HG02938 (cell line): ENCODE data around the gene KRTAP4-12.
"Not testable (repeated sequence)": the region's sequence is repeated elsewhere in the genome, so short reads cannot be mapped to it uniquely, and the experiment has no call there.

Source experiments
- ATAC-seq: cut with Tn5 transposase; IDR thresholded peaks from one replicate; pipeline ENCODE4 v1.9.1; 2021; ENCODE audit warnings: mild to moderate bottlenecking, moderate library complexity; ENCODE audit not compliant: unreplicated experiment

KRTAP4-12 gene

DNA sequence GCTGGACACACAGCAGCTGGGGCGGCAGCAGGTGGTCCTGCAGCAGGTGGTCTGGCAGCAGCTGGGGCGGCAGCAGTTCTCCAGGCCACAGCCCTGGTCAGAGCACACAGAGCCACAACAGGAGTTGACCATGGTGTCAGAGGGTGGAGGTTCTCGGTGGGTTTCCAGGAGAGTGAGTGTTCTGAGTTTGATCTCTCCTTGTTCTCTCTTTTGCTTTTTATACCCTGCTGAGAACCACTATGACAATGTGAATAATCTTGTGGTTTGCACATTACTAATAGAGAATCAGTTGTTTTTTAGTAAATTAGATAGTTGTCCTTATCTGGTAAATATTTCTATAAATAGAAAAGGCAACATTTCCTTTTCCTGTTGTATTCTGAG lies at the start of gene KRTAP4-12:
Gene KRTAP4-12, minus strand, starts transcription at position 192 of the 381 bp plus-strand sequence. Its CDS starts 60 bp downstream, at position 132.
- not testable (repeated sequence) for ATAC-seq

DNA sequence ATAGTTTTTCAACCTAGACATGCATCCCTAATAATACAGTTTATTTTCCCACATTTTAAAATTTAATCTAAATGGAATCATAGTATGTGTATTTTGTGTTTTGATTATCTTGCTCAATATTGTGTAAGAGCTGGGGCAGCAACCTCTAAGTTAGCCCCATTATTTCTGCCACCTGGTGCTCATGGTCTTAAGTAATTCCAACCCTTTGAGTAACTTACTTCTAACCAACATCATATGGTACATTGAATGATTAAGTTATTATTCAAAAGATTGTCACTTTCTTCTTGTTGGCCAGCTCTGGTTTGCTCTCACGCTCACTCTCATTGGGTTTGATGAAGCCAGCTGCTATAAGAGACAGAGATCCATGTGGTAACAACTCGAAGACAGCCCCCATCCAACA lies 47.9 kb upstream of the KRTAP4-12 start:
- ATAC-seq, result no peak

DNA sequence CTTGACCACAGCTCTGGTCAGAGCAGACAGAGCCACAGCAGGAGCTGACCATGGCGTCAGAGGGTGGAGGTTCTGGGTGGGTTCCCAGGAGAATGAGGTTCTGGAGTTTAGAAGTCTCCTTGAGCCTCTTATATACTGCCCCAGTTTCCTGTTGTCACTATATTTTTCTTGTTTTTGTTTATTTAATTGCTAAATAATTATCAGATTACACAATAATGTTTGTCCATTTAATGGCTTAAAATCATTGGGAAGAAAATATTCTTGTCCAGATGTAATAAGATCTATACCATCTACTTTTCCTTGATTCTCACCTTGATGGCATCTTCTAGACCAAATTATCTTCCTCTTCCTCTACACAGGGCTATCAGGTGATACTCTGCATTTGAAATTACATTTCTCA lies 44.1 kb upstream of the KRTAP4-12 start, which contains the start of gene KRTAP4-3:
Gene KRTAP4-3, minus strand, starts transcription at position 101 of the 400 bp plus-strand sequence. Its CDS starts 49 bp downstream, at position 52.
- no peak for ATAC-seq

DNA sequence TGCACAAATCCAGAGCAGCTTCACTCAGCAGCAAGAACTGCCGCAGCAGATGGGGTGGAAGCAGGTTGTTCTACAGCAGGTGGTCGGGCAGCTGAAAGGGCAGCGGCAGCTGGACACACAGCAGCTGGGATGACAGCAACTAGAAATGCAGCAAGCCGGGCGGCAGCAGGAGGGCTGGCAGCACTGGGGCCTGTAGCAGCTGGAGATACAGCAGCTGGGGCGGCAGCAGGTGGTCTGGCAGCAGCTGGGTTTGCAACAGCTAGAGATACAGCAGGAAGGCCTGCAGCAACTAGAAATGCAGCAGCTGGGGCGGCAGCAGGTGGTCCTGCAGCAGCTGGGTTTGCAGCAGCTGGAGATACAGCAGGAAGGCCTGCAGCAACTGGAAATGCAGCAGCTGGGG lies 43.6 kb upstream of the KRTAP4-12 start:
- ATAC-seq, result no peak

DNA sequence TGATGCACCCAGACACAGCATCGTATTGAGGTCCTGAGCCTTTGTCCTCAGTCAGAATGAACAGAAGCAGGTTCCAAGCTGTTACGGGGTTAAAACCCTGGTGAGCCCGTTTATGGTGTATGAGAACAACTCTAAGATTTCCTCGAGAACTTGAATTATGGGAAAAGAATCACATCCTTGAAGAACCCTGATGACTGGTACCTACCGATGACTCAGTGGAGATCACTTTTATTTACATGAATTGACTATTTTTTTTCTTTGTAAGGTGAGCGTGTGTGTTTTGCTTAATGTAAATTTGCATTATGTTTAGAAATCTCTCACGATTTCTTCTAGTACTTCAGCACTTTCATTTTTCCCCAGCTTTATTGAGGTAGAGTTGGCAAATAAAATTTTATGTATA lies 39.8 kb upstream of the KRTAP4-12 start:
- ATAC-seq, result no peak

DNA sequence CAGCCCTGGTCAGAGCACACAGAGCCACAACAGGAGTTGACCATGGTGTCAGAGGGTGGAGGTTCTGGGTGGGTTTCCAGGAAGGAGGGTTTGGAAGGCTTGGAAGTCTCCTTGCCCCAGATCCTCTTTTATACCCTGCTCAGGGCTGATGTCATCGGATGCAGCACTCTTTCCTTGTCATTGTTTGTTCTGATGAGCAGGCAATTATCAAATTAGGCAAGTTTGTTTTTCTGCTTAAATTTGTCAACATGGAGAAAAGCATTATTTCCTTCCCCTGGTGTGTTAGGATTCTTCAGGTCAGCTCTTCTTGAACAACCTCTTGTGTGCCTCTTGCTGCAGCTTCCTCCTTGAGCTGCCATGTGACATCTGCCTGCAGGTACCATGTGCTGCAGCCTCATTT lies 36.7 kb upstream of the KRTAP4-12 start, which contains the start of gene KRTAP4-4:
Gene KRTAP4-4, minus strand, starts transcription at position 101 of the 400 bp plus-strand sequence. Its CDS starts 57 bp downstream, at position 44.
- ATAC-seq, result no peak

DNA sequence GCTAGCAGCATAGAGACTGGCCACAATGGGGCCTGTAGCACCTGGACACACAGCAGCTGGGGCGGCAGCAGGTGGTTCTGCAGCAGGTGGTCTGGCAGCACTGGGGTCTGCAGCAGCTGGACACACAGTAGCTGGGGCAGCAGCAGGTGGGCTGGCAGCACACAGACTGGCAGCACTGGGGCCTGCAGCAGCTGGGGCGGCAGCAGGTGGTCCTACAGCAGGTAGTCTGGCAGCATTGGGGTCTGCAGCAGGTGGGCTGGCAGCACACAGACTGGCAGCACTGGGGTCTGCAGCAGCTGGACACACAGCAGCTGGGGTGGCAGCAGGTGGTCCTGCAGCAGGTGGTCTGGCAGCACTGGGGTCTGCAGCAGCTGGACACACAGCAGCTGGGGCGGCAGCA lies 36.2 kb upstream of the KRTAP4-12 start:
- not testable (repeated sequence) for ATAC-seq

DNA sequence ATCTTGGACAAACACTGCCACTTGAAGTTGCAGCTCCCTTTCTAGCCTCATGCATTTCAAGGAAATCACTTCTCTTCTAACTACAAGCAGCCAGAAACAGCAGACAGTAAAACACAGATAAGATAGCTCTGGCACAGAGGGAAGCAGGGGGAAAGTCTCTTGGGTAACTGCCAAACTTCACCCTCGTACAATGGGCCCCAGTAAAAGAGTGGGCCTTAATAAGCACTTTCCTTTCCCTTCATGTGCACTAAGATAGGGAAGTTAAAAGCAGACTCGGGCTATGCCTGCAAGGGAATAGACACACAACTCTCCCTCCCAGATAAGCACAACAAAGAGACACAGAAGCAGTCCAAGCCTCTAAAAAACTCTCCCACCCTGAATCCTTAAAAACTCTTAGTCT lies 29.9 kb upstream of the KRTAP4-12 start:
- no peak for ATAC-seq

DNA sequence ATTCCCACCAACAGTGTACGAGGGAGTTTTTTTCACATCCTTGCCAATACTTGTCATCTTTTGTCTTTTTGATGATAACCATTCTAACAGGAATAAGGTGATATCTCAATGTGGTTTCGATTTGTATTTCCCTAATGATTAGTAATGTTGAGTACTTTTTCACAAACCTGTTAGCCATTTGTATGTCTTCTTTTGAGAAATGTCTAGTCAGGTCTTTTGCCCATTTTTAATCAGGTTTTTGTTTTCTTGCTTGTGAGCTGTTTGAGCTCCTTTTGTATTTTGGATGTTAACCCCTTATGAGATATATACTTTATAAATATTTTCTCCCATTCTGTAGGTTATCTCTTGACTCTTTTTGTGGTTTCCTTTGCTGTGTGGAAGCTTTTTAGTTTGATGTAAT lies 27.5 kb upstream of the KRTAP4-12 start:
- ATAC-seq, result no peak

DNA sequence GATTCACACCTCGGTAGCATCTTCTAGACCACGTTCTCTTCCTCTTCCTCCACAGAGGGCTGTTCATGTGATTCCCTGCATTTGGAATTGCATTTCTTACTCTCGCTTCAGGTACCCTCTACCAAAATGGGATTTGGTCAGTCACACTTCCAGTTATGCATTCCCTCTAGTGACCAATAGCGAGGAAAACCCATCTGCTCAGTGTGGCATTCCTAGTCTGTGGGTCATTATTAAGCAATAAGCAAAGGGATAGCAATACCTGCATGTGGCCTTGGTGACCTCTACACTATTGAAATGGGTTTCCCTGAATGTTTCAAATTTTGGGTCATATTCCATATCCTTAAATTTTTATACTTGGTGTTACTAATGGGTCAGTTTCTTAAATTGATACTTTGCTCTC lies 26.0 kb upstream of the KRTAP4-12 start:
- ATAC-seq, result no peak

DNA sequence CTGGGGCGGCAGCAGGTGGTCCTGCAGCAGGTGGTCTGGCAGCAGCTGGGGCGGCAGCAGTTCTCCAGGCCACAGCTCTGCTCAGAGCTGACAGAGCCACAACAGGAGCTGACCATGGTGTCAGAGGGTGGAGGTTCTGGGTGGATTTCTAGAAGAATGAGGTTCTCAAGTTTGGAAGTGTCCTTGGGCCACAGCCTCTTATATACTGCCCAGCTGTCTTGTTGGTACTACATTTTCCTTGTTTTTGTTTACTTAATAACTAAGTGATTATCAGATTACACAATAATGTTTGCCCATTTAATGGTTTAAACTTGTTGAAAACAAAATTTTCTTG lies 25.6 kb upstream of the KRTAP4-12 start, which contains the start of gene KRTAP4-5:
Gene KRTAP4-5, minus strand, starts transcription at position 174 of the 334 bp plus-strand sequence. Its CDS starts 58 bp downstream, at position 116.
- no peak for ATAC-seq

DNA sequence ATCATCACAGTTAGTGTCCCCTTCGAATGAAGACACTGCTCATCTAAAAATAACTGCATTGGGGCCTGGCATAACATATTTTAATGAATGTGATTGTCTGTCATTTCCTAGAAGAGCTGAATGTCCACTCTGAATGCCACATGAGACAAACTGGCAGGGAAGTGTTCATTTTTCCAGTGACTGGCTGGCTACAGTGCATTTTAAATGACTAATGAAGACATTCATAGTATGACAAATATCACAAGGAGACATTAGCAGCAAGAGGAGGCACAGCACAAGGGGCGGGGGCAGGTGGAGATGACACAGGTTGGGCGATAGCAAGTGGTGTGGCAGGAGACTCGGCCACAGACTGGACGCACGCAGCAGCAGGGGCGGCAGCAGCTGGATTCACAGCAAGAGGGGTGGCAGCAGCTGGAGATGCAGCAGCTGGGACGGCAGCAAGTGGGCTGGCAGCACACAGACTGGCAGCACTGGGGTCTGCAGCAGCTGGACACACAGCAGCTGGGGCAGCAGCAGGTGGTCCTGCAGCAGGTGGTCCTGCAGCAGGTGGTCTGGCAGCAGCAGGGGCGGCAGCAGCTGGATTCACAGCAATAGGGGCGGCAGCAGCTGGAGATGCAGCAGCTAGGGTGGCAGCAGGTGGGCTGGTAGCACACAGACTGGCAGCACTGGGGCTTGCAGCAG lies 25.1 kb upstream of the KRTAP4-12 start:
- not testable (repeated sequence) for ATAC-seq

DNA sequence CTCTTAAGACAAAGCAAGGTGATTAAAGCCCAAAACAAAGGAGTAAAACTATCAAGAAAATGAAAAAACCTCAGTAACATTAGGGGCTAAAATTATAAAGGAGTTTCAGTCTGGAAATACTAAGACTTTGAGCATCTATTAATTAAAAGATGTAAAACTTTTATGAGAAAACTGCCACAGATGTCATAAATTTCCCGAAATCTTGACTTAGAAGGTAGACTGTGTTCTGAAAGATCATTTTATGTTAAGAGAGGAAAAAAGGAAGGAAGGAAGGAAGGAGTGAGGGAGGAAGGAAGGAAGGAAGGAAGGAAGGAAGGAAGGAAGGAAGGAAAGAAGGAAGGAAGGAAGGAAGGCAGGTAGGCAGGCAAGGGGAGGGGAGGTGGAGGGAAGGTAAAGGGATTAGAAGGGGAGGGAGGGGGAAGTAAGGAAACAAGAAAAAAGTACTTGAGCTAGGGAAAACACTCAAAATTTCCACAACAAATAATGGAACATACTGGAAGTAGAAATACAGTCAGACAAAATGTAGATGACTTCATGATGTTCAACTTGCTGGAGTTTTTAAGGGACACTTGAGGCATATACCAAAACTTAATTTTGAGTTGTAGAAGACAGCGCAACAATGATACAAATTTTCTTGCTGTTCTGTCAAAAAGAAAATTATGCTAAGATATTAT lies 23.7 kb upstream of the KRTAP4-12 start:
- no peak for ATAC-seq

DNA sequence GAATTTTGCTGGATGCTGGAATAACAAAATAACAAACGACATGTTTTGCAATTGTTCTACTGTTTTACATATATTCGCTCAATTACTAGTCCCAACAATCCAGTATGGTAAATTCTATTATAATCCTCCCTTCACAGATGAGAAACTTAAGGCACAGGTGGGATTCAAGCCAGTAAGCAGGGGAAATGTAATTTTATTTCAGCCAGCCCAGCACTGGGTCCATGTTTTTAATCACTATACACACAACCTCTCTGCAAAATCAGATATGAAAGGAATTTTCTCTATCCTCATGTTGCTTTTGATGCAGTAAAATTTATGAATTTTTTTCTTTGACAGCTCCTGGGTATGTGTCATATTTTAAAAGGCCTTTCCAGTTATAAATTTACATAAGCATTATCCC lies 21.3 kb upstream of the KRTAP4-12 start:
- no peak for ATAC-seq

DNA sequence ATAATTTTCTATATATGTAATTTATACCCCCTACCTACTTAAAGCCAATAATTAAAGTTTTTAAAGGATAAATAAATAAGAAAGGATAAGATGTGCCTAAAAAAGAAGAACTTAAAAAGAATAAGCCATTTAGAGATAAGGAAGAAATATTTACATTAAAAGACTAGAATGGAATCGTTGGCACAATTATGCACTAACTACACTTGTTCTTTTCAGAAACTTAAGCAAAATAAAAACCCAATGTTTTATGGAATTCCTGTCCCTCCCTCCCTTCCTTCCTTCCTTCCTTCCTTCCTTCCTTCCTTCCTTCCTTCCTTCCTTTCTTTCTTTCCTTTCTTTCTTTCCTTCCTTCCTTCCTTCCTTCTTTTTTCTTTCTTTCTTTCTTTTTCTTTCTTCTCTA lies 20.9 kb upstream of the KRTAP4-12 start:
- ATAC-seq, result no peak

DNA sequence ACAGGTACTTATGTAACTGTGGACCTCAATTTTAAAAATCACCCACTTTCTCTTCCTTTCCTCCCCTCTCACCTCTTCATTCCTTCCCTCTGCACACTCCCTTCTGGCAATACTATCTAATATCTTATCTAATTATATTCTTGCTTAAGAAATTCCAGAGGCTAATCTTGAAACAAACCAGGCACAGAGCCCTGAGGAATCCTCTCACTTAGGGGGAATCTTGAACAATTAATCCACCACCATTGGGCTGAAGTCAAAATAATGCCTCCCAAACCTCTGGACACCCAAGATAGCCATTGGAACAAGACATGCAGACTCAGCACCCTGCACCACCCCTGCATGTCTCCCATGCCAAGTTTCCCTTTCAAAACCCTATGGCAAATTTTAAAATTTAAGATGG lies 17.4 kb upstream of the KRTAP4-12 start:
- no peak for ATAC-seq

DNA sequence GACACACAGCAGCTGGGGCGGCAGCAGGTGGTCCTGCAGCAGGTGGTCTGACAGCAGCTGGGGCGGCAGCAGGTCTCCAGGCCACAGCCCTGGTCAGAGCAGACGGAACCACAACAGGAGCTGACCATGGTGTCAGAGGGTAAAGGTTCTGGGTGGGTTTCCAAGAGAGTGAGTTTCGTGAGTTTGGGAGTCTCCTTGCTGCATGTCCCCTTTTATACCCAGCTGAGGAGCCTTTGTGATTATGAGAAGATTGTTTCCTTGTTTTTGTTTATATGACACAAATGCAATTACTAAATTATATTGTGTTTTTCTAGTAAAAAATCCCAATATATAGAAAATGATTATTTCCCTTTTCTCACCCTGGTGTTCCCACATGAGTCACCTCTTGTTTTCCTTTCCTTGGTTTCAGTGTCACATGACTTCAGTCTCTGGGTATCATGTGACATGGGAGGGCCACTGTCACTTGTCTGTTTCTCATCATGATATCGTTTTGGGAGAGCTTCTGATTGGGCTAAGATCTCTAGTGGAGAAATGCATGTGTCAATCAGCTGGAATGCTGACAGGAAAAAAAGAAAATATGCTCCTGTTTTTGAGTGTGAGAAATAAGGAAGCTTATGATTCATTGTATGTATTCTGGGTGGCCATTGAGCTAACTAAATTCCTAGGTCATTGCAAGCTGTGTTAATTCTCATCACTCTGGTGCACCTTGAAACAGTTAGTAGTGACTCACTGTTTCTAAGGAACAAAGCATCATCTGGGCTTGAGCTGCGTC lies 16.6 kb upstream of the KRTAP4-12 start, which contains the start of gene KRTAP4-6:
Gene KRTAP4-6, minus strand, starts transcription at position 185 of the 772 bp plus-strand sequence. Its CDS starts 57 bp downstream, at position 128.
- ATAC-seq, result no peak

DNA sequence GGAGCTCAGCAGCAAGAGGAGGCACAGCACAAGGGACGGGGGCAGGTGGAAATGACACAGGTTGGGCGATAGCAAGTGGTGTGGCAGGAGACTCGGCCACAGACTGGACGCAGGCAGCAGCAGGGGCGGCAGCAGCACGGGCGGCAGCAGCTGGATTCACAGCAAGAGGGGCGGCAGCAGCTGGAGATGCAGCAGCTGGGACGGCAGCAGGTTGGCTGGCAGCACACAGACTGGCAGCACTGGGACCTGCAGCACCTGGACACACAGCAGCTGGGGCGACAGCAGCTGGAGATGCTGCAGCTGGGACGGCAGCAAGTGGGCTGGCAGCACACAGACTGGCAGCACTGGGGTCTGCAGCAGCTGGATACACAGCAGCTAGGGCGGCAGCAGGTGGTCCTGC lies 15.9 kb upstream of the KRTAP4-12 start:
- not testable (repeated sequence) for ATAC-seq

DNA sequence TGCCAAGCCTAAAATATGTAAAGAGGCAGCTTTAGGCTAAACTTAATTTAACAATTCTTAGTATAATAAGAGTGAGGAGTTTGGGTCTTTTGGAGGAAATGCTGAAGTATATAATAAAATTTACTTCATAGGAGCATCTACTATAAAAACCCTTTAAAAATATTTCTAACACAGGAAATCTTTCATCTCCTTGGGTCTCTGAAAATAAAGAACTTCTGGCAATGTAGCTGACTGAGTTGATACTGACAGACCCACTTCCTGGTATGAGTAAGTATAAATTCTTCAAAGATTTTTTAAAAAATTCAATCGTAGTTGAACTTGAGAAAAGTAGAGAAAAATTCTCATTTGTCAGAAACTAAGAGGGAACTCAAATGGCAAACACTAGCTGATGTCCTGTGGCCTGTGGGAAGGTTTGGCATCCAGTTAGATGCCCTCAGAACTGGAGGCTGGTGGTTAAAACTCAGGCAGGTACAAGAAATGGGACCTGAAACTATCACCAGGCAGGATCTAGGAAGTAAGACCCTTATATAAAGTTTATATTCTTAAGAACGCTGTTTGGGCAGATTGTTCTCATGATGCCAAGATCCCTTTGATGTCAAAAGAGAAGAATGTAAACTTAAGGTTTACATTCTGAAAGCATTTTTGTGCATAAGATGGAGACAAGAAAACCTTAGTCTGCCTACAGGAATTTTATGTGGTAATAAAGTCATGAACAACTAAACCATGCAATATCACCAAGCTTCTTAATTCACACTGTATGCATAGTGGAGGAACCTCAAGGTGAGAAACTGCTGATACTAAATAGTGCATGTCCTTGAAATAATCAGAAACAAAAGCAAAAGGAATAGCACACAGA lies 10.1 kb upstream of the KRTAP4-12 start:
- no peak for ATAC-seq

DNA sequence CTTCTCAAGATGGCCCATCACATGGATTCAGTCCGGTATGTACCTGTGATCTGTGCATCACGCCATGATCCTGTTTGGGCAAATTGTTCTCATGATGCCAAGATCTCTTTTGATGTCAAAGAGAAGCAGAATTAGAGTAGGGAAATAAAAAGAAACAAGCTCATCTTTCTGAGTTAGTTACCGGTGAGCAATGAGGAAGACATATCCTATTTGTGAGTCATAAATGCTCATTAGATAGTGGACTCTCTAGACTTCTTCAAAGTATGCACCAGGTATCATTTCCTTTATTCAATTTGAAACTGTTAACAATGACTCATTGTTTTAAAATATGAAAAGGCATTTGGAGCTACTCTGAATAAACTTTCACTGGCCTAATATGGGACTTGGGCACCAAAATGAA lies 8.0 kb upstream of the KRTAP4-12 start:
- ATAC-seq, result no peak
